GDM1 (cell line): Measurements from ENCODE around the gene PIK3C2G.
"Not testable (repeated sequence)": the region's sequence is repeated elsewhere in the genome, so short reads cannot be mapped to it uniquely, and the experiment has no call there.

Experiments used
- DNase-seq: peaks from one replicate; lab custom pipeline; 2025; lab: John Stamatoyannopoulos, UW

The PIK3C2G gene

DNA sequence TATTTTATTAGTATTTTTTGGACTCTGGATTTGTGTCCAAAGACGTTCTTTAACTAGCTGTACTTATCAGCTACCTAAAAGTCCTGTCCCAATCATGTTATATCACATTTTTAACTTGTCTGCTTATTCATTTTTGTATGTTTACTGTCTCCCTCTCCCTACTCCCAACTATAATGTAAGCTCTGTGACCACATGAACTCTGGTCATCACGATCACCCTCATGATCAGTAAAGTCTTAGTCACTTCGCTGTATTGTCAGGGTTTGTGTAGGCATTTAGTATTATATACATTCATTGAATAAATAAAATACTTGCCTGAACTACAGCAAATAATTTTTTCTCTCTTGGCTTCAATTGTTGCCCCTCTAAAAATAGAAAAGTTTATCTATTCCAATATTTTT is 211.0 kb downstream of the PIK3C2G start:
- no peak for DNase-seq

DNA sequence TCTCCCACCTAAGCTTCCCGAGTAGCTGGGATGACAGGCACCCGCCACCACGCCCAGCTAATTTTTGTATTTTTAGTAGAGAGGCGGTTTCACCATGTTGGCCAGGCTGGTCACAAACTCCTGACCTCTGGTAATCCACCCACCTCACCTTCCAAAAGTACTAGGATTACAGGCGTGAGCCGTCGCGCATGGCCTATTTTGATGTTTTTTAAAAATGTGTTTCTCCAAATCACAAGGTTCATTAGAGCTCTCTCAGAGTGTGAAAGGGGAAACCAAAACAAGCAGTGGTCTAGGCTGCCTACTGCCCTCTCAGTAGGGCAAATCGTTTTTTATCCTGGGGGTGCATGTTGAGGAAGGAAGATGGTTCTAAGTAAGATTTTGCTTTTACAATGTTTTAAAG is 211.5 kb downstream of the PIK3C2G start:
- DNase-seq, result no peak

DNA sequence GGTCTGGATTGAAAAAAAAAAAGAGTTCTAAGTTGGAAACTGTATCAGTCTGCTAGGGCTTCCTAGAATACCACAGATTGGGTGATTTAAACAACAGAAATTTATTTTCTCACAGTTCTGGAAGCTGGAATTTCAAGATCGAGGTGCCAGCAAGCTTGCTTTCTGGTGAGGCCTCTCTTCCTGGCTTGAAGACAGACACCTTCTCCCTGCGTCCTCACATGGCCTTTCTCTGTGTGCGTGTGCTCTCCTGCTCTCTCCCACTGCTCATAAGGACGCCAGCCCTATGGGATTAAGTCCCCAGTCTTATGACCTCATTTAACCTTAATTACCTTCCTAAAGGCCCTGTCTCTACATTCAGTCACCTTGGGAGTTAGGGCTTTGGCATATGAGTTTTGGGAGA is 215.5 kb downstream of the PIK3C2G start:
- DNase-seq, result no peak

GRCh38 chr12:18479256-18479655 is 217.9 kb downstream of the PIK3C2G start:
- no peak for DNase-seq

GRCh38 chr12:18482601-18483120 is 221.3 kb downstream of the PIK3C2G start:
- DNase-seq, result no peak

DNA sequence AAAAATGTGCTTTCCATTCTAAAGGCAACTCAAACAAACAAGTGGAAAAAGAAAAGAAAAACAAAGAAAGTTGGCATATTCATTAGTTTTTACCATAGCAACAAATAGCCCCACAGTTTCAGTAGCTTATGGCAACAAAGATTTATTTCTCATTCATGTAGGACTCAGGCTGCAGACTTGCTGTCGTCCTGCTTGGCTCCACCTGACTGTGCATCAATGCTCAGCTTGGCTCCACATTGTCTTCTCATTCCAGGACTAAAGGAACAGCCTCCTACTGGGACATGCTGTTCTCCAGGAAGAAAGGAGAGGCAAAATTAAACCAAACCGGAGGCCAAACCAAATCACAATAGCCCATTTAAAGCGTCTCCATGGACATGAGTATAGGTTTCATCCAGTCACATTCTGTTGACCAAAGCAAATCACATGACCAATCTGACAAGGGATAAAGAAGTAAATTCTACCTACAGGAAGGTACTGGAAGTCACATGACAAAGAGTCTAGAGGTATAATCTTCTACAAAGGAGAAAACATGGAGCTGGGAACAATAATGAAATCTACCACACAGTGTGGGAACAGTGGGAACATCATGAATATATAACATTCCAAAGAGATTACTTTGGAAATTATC is 222.5 kb downstream of the PIK3C2G start:
- DNase-seq, result no peak

- DNase-seq, result no peak
Measured at GRCh38 chr12:18486036-18486435, 224.7 kb downstream of the PIK3C2G start.

- DNase-seq, result no peak
Measured at GRCh38 chr12:18487509-18487908, 226.2 kb downstream of the PIK3C2G start.

- no peak for DNase-seq
Measured at GRCh38 chr12:18492372-18493025, 231.2 kb downstream of the PIK3C2G start.

DNA sequence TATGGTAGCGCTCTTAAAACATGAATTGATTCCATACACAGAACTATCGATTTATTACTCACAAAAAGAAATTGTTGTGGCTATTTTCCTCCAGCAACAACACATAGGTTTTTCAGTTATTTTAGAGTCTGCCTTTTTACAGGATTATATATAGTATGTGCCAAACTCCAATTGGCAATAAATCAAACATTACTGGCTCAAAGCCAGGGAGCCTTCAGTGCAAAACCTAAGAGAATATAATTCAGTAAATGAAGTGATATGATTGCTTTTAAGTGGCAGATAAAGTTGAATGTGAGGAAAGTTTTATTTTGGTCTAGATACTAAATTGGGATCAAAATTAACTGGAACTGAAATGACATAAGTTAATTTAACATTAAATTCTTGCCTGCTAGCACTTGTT is 234.8 kb downstream of the PIK3C2G start:
- no peak for DNase-seq

DNA sequence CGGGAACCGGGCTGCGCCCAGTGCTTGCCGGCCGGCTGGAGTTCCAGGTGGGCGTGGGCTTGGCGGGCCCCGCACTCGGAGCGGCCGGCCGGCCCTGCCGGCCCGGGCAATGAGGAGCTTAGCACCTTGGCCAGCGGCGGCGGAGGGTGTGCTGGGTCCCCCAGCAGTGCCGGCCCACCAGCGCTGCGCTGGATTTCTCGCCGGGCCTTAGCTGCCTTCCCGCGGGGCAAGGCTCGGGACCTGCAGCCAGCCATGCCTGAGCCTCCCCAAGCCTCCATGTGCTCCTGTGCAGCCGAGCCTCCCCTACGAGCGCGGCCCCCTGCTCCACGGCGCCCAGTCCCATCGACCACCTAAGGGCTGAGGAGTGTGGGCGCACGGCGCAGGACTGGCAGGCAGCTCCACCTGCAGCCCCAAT is 238.8 kb downstream of the PIK3C2G start:
- not testable (repeated sequence) for DNase-seq

DNA sequence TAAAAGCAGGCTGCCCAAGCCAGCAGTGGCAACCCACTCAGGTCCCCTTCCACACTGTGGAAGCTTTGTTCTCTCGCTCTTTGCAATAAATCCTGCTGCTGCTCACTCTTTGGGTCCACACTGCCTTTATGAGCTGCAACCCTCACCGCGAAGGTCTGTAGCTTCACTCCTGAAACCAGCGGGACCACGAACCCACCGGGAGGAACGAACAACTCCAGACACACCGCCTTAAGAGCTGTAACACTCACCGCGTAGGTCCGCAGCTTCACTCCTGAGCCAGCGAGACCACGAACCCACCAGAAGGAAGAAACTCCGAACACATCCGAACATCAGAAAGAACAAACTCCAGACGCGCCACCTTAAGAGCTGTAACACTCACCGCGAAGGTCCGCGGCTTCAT is 239.4 kb downstream of the PIK3C2G start:
- not testable (repeated sequence) for DNase-seq

DNA sequence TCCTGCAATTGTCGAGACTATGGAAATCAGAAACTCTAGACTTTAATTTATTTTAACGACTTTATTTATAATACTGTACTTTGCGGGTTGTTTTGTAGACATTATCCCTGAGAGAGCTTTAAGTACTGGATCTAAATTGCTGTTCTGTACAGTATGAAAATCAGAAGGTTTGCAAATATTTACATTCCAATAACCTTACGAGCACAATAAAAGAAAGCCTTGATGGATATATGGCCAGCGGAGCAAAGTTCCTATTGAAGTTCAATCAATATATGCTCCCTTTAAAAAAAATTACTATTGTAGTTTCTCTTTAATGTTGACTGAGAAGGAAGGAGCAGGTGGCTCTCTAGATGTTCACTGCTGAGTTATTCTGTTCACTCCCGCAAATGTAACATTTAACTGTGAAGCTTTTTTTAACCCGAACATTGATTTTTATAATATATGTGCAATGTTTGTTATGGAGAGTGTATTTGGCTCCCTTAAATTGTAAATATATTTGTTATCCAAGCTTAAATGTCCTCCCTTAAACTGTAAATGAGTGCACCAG is 241.2 kb downstream of the PIK3C2G start:
- no peak for DNase-seq

DNA sequence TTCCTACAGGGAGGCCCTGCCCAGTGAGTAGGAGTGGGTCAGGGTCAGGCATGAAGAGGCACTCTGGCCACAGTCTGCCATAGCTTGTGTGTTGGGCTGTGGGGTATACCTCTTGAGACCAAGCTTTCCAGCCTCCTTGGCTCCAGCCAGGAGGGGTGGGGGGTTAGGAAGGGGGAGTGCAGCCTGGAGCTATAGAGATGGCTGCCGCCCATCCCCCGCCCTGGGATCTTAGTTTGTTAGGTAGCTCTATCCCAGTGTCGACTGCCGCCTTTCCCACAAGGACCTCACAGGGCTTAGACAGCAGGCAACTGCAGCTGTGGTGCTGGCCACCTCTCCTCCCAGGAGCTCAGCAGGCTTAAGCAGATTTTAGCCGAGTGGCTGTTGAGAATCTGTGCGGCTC is 260.1 kb downstream of the PIK3C2G start:
- DNase-seq, result no peak

- DNase-seq, result no peak
Measured at GRCh38 chr12:18522806-18523205, 261.5 kb downstream of the PIK3C2G start.

DNA sequence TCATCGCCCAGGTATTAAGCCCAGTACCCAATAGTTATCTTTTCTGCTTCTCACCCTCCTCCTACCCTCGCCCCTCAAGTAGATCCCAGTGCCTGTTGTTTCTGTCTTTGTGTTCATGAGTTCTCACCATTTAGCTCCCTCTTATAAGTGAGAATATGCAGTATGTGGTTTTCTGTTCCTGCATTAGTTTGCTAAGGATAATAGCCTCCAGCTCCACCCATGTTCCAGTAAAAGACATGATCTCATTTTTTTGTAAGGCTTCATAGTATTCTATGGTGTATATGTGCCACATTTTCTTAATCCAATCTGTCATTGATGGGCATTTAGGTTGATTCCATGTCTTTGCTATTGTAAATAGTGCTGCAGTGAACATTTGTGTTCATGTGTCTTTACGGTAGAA is 281.2 kb downstream of the PIK3C2G start:
- DNase-seq, result not testable (repeated sequence)

GRCh38 chr12:18546399-18546798 is 285.1 kb downstream of the PIK3C2G start:
- no peak for DNase-seq

GRCh38 chr12:18549598-18549997 is 288.3 kb downstream of the PIK3C2G start:
- no peak for DNase-seq

- no peak for DNase-seq
Measured at GRCh38 chr12:18551106-18551505, 289.8 kb downstream of the PIK3C2G start.

GRCh38 chr12:18551701-18552100 is 290.4 kb downstream of the PIK3C2G start:
- DNase-seq, result no peak

DNA sequence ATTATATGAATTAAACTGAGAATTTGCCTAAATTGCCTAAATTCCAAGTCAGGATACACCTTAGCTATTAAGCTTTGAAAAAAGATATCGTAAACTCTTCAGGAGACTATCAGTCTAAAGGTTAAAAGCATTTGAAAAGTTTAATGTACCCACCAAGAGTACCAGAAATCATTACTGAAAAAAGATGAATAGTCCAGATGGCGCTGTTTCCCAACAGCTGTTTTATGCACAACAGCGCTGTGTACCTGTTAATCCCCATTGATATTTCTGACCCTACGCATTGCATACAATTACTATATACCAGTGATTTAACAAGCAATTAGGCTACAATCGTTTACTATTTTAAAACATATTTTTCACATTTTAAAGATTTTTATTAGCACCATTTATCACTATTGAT is 291.5 kb downstream of the PIK3C2G start:
- no peak for DNase-seq

DNA sequence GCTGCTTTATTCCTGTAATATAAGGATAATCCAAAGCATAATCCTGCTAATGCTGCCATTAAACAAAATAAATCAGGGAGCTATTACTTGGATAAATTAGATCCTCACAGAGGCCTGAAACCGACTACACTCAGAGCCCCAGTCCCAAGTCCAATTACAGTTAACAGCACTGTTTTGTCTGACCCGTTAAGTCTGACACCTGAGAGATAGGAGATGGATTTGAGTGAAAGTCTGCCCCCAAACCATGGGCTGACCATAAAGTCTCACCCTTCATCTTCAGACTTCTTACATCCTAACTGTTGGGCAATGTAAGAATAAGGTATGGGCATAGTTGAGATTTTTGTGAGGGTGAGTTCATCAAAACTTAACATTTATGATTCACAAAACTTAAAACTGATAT is 294.8 kb downstream of the PIK3C2G start:
- DNase-seq, result no peak

DNA sequence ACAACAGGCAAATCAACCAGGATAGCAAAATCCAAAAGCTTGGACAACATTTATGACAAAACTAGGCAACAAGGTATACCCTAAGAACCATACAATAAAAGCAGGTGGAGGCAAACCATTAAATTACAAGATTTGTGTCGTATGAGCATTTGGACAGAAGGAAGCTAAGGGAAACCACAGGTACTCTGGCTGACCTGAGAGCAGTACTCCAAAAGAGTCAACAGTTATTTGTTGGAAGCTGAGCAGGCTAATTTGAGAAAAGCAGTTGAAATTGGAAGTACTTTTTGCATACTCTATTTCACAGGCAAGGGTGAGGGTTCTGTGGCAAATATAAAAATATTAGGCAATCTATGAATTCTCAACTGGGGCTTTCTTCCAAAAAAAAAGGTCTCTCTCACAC is 297.9 kb downstream of the PIK3C2G start:
- DNase-seq, result no peak

- no peak for DNase-seq
Measured at GRCh38 chr12:18562531-18562930, 301.2 kb downstream of the PIK3C2G start.
